ENCODE results near the gene RASA3.
"Not testable (repeated sequence)": the region's sequence is repeated elsewhere in the genome, so short reads cannot be mapped to it uniquely, and the experiment has no call there.

The RASA3 gene

DNA sequence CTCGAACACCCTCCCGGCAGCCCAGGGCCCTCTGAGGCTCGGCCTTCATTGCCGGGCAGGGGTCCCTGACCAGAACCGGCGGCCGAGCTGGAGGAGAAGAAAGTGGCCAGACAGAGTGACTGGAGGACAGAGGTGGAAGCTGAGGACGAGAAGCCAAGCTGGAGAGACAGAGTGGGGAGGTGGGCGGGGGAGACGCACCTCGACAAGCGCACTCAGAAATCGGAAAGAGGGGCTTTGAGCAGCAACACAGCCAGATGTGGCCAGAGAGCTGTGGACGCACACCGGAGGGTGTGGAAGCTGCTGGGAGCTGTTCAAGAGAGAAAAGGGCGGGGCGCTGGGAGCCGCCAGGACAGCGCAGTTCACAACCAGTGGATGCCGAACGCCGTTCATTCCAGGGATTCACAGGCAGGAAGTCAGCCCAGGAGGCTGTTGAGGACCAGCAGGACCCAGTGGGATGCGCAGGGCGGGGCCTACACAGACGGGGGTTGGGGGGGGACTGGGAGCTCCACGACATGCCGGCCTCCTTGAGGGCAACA lies 130.3 kb downstream of the RASA3 start:
- no peak for DNase-seq (ENCODE audit: low read depth)

GRCh38 chr13:114001331-114002008 lies 131.0 kb downstream of the RASA3 start:
- DNase-seq (ENCODE audit: low read depth): no peak

GRCh38 chr13:114000151-114001040 lies 132.0 kb downstream of the RASA3 start:
- DNase-seq (ENCODE audit: low read depth): no peak

DNA sequence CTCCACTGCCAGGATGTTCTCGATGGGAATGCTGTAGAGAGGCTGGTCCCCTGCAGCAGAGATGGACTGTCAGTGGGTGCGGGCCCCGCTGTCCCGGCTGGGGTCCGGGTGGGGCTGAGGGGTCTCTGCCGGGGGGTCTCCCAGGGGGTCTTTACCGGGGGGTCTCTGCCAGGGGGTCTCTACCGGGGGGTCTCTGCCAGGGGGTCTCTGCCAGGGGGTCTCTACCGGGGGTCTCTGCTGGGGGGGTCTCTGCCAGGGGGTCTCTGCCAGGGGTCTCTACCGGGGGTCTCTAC lies 132.9 kb downstream of the RASA3 start:
- DNase-seq (ENCODE audit: low read depth): no peak

DNA sequence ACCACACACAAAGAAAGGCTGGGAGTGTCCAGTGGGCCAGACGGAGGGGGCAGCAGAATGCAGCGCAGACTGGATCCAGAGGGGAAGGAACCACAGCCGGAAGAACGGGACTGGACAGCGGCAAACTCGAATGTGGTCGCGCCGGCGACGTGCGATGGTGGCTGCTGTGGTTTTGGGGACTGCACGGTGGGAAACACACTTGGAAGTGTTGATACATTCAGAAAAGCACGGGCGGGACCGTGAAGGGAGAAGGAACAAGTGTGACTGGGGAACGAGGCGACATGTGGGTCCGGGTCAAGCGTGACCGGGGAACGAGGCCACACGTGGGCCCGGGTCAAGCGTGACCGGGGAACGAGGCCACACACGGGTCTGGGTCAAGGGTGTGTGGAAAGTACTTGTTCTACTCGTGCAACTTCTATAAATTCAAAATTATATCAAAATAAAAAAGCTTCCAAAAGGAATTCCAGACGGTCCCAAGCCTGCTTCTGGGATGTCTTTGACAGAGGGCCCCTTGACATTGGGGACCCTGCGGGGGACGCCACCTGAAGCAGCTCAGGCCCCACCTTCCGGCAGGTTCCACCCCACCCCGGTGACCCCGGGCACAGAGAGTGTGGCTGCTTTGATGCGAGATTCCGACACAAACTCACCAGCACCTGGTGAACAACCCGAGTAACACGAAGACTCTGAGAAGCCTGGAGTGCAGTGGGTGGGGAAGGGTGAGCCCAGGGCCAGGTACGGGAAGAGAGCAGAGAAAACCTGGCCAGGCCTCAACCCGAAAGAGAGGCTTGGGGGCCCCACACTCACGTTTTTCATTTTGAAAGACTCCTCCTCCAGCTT lies 133.4 kb downstream of the RASA3 start:
- DNase-seq (ENCODE audit: low read depth): no peak

GRCh38 chr13:113997845-113998751 lies 134.3 kb downstream of the RASA3 start:
- DNase-seq (ENCODE audit: low read depth): no peak

DNA sequence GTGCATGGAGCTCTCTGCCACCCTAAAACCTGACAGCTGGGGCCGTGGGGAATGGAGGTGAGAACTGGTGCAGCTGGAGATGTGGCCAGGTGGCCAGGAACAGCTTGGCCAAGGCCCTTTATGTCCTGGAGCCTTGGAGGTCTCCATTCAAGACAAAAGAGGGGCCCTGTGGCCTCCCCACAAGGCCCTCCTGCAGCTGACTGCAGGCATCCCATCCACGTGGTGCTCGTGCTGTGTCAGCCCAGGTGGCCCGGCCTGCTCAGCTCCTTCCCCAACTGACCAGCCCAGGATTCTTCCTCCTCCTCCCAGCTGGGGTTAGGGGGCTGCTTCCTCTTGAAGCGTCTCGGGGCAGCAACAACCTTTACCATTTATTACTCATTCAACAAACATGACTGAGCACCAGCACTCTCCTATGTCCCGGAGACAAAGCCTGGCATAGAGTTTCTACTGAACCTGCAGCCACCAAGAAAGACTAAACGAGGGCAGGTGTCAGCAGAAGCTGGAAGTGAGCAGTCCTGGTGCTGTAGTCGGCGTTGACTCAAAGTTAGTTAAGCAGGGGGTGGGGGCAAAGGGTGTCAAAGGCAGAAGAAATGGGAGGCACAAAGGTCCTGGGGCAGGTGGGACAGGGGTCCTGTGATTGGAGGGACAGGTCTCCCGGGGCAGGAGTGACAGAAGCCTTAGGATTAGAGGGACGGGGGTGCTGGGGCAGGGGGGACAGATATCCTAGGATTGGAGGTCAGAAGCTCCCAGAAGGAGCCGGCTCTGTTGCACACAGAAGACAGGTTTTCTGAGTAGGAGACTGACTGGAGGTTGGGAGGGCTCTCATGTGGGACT lies 135.3 kb downstream of the RASA3 start:
- DNase-seq (ENCODE audit: low read depth): no peak

- no peak for DNase-seq (ENCODE audit: low read depth)
Measured at GRCh38 chr13:113996081-113996911, 136.1 kb downstream of the RASA3 start.

DNA sequence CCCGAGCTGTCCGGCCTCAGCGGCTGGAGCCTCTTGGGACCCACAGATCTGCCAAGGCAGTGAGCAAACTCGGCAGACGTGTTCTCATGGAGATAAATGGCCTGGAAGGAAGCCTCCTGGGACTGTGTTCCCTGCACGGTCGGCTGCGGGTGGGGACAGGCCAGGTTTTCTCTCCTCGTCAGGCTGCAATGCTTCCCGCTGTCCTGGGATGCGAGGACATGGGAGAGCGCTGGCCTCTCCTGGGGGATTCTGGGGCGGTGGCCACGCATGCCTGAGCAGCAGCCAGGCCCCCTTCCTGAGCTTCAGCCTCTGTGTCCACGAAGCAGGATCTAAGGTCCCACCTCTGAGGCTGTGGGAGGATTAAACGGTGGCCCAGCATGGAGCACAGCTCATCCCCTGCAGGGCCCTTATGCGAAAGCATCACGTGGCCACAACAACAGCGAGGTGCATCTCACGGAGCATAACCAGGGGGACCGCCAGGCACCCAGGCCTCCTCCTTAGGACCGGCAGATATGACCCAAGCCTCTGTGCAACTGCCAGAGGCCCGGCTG lies 137.3 kb downstream of the RASA3 start:
- DNase-seq (ENCODE audit: low read depth): no peak

DNA sequence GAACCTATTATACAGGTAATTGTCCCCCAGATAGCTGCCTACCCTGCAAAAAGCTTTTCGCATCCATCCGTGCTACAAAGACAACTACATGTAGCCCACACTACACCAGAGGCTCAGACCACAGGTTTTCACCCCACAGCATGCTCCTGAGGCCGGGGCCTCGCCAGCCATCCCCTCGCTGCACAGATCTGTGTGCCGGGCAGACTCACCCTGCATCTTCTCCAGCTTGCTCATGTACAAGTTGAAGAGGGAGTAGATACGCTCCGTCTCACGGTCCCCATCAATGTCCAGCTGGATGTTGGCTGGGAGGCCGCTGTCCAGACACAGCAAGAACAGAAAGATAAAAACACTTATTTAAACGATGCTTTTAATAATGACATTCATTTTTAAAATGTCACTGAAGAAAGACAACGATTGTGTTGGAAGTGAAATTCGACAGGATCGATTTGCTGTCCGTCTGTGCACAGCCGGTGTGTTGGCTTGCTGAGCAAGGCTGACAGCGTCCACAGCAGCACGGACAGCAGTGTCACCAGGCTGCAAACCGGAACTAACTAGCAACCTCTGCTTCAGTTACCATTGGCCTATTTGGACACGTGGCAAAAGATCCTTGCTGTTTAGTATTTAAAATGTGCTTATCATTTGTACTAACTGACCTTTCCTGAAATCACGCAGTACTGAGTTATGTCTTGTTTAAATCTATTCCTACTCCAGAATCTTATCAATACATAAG lies 140.0 kb downstream of the RASA3 start:
- DNase-seq (ENCODE audit: low read depth): no peak

- no peak for DNase-seq (ENCODE audit: low read depth)
Measured at GRCh38 chr13:113991676-113992179, 140.7 kb downstream of the RASA3 start.

GRCh38 chr13:113991191-113991669 lies 141.2 kb downstream of the RASA3 start:
- no peak for DNase-seq (ENCODE audit: low read depth)

- no peak for DNase-seq (ENCODE audit: low read depth)
Measured at GRCh38 chr13:113990321-113990837, 142.0 kb downstream of the RASA3 start.

GRCh38 chr13:113989585-113990300 lies 142.7 kb downstream of the RASA3 start:
- DNase-seq (ENCODE audit: low read depth): no peak

- DNase-seq (ENCODE audit: low read depth): not testable (repeated sequence)
Measured at GRCh38 chr13:113988859-113989258, 143.6 kb downstream of the RASA3 start.

DNA sequence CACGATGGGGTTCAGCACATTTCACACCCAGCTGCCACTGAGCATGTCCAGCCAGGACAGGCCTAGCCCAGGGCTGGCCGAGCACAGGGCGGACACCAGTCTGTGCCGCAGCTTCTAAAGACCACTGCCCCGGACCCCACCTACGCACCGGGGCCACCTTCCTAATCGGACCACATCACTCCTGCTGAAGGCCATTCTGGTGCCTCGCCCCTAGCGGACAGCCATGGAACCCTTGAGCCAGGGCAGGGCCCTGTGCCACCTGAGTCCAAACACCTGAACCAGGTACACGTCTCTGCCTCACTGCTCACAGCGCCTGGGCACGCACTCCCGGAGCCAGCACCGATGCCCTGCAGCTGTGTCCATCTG lies 150.1 kb downstream of the RASA3 start:
- no peak for DNase-seq (ENCODE audit: low read depth)

DNA sequence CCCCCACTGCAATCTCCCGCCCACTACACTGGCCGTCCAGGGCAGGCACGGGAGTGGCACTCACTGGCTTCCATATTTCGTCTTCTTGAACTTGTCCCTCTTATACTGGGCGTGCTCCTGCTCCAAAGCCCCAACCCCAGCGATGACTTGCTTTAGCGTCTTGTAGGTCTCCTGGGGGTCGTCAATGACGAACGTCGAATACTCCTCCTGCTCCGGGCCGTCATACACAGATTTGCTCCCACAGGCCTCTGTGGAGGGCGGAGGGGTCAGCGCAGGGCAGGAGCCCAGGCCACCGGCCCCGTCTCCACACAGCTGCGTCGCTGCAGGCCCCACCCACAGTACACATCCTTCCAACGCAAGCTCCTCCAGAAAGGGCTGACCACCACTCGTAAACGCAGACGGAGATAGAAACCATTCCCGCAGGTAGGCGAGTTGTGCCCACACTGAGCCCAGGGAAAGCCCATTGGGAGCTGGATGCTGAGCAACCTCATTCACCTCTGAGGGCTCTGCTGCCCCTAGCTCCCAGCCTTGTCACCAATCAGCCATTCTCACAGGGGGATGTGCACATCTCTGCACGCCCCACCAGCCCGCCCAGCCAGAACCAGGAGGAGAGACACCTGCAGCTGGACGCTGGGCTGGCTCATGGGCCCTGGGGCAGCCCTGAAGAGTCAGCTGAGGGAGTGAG lies 150.7 kb downstream of the RASA3 start:
- DNase-seq (ENCODE audit: low read depth): no peak
